DND-41 (cell line): ENCODE results near the gene SPATA19.

Experiments used
- CTCF ChIP-seq: IDR thresholded peaks from 2 replicates; pipeline ENCODE4 v1.5.1; 2012; ENCODE audit warnings: borderline replicate concordance, low read length, moderate library complexity, mild to moderate bottlenecking; ENCODE audit not compliant: poor library complexity, severe bottlenecking; ENCODE audit errors: extremely low read depth
- EZH2 ChIP-seq: IDR thresholded peaks from 3 replicates; pipeline ENCODE4 v1.6.1; 2012; ENCODE audit warnings: borderline replicate concordance, low read depth, mild to moderate bottlenecking, moderate library complexity, low read length, inconsistent platforms; ENCODE audit not compliant: severe bottlenecking

- TF ChIP-seq CTCF (no peak), EZH2 (no peak)
Observed at GRCh38 chr11:133840479-133840941, 4.8 kb downstream of the SPATA19 start.
